NCI-H82 (cell line): Measurements from ENCODE around the gene MXRA7.
"Not testable (repeated sequence)": the region's sequence is repeated elsewhere in the genome, so short reads cannot be mapped to it uniquely, and the experiment has no call there.

ENCODE experiments used
- DNase-seq: peaks from one replicate; lab custom pipeline; 2025; lab: John Stamatoyannopoulos, UW

MXRA7 gene

DNA sequence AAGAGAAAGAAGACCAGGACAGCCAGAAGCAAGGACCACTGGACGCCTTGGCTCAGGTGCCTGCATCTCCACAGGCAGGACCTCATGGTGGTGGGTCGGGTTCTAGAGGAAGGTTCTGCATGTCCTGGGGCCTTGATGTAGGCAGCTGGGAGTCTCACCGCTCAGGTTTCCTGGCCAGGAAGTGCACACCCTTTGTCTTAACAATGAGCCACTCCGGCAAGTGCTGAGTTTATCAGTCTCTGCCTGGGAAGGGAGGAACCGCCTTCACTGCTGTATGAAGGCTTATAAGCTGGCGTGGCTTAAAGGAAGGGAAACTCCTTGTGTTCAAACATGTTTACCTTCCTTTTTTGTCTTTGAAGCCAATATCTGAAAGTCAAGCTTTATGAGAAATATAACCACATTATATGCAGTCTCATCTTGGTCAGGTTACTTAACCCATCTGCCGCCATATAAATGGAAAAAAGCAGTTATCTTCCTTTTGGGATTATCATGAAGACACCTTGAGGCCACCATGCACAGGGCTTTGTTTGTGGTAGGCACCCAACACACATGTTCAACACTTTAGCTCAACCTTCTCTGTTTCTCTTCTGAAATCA is 67.1 kb downstream of the MXRA7 start, which contains the start of gene ST6GALNAC1:
ST6GALNAC1 (minus strand) TSS at position 205 of the 596 bp plus-strand sequence; CDS start at position 86, 119 bp downstream.
- no peak for DNase-seq

DNA sequence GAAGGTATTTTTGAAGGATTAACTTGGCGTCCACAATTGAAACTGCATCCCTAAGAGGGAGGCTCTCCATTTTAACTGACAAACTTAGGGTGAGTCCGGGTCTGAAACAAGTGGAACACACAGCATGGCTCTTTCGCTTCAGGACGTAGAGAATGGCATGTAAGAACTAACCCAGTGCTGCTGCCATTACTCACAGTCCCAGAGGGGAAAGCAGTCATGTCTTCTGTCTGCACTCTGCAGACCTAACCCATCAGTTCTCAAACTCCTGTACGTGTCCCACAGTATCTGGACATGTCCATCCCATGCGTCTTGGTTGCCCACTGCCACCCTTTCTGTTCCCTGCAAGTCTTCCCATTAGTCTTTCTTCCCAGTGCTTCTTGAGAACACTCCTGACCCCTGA is 67.8 kb downstream of the MXRA7 start:
- DNase-seq, result no peak

DNA sequence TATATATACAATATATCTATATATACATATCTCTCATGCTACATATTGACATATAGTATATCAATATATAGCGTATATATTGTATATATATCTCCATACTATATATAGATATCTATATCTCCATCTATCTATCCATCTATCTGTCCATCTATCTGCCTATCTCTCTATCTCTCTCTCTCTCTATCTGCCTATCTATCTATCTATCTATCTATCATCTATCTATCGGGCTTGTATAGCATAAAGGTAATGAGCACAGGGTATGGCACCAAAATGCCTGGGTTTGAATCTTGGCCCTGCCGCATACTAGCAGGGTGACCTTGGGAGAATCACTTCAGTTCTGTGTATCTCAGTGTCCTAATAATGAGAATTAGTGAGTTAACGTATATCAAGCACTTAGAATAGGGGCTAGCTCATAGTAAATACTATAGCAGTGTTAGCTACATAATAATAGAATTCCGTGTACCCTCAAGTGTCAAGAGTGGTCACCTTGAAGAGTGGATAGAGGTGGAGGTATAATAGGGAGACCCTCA is 68.7 kb downstream of the MXRA7 start:
- no peak for DNase-seq

DNA sequence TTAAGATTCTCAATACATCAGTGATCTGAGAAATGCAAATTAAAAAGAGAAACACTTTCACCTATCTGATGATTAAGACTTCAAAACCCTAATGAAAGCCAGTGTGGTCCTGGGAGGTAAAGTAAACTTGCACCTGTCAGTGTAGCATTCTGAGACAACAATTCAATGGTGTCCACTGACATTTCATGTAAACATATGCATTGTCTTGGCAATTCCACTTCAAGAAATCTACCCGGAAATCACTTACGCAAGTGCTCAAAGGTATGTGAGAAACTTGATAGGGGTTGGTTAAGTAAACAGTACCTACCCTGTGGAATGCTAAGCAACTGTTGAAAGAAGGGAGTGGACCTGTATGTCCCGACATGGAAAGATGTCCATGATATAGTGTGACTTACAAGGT is 69.3 kb downstream of the MXRA7 start:
- no peak for DNase-seq

DNA sequence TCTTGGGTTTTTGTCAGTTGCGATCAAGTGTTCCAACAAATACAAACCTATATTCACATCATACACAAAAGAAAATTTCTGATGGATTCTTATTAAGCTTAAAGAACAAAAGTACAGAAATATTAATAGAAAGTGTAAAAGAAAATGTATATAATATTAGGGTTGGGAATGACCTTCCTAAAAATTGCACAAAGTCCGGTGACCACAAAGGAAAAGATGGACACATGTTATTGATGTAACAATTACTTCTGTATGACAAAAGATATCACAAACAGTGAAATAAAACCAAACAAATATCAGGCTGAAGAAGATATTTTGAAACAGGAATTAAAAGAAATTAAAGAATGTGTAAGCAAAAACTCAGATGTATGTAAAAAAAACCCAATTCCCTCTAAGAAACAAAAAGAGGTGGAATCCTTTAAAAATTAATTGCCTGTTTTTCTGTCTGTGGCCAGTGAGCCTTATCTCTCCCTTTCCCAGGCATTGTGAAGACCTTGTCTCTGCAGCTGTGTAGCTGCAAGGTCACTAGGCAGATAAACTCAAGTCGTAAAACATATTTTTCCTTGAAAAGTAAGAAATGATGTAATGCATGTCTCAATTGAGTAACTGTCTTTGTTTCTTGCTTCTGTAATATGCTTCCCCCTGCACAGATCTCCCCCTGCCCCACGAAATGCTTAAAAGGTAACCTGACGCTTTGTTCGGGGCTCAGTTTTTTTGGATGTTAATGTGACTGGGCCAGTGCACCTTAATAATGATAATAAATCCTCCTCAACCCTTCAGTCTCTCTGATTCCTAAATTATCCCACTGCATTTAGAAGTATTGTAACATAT is 70.0 kb downstream of the MXRA7 start:
- no peak for DNase-seq

DNA sequence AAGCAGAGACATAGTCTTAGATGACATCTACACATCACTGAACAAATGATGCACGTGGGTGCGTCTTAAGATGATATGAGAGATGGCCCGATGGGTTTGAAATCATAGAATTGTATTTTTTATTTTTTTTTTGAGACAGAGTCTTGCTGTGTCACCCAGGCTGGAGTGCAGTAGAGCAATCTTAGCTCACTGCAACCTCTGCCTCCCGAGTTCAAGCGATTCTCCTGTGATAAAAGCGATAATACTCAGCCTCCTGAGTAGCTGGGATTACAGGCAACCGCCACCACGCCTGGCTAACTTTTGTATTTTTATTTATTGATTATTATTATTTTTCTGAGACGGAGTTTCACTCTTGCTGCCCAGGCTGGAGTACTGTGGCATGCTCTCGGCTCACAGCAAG is 72.5 kb downstream of the MXRA7 start:
- DNase-seq, result no peak

DNA sequence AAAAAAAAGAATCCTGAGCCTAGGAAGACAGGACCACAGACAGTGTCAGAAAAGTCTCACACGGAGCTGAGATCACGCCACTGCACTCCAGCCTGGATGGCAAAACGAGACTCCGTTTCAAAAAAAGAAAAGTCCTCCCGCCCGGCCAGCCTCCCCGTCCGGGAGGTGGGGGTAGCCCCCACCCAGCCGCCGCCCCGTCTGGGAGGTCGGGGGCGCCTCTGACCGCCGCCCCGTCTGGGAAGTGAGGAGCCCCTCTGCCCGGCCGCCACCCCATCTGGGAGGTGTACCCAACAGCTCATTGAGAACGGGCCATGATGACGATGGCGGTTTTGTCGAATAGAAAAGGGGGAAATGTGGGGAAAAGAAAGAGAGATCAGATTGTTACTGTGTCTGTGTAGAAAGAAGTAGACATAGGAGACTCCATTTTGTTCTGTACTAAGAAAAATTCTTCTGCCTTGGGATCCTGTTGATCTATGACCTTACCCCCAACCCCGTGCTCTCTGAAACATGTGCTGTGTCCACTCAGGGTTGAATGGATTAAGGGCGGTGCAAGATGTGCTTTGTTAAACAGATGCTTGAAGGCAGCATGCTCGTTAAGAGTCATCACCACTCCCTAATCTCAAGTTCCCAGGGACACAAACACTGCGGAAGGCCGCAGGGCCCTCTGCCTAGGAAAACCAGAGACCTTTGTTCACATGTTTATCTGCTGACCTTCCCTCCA is 74.1 kb downstream of the MXRA7 start:
- DNase-seq, result not testable (repeated sequence)

DNA sequence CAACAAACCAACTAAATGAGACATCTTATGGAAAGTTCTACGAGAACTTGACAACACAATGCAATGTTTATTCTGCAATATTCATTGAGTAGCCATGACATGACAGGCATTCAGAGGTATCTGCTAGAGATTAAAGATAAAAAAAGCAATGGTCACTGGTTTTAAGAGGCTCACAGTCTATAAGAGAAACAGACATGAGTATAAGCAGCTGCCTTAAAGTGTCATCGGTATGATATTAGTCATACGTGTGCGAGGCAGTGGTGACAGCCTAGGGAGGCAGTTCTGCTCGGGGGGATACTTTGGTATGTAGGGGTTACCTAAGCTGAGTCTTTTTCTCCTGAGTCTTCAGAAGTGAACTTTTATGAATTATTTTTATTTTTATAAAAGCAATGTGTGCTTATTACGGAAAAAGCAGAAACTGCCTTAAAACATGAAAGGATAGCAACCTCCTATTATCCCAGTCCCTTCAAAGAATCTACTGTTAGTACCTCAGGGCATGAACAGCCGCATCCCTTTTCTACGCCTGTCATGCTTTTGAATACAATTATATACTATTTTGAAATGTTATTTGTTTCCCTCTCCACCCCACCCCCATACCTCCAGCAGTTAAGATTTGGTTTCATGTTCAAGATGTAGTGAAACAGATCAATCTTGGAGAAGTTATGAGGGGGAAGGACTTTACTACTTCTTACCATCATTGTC is 75.0 kb downstream of the MXRA7 start:
- no peak for DNase-seq

DNA sequence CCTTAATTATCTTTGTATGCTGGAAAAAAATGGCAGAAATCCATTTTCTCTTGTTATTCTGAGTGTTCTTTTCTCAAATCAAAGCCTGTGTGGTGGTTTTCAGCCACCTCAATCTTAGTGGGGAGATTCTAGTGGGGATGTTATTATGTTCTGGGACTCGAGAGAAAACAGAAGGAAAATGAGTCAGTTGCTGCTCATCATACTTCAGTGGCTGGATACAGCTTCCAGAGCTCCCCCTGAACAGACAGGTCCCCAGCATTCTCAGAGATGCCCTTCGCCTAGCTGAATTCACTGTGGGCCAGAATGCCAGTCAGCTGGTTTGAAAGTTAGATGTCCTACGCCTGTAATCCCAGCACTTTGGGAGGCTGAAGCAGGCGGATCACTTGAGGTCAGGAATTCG is 75.7 kb downstream of the MXRA7 start:
- no peak for DNase-seq

DNA sequence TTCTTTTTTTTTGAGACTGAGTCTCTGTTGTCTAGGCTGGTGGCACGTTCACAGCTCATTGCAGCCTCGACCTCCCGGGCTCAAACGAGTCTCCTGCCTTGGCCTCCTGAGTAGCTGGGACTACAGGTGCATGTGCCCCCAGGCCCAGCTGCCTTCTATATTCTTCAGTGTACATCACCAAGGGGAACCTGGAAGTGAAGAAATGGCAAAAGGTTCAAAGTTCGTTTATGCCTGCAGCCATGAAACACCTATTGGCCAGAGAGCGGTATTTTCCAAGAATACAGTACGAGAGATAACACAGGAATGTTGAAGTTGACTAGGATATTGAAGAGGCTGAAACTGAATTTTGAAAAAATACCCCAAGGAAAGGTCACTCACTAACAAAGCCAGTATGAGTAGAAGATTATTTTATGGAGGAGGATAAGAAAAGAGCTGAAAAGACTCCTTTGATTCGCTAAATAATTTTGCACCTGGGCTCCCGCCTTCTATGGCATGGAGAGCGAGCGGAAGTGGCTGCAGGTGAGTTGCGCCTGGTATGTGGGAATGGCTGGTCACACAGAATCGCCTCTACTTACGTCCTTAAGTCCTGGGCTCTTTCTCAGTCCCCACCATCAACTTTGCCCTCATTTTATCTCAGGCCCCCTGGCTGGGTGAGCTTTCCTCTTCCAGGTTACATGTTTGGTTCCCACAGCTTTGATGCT is 77.0 kb downstream of the MXRA7 start:
- no peak for DNase-seq

DNA sequence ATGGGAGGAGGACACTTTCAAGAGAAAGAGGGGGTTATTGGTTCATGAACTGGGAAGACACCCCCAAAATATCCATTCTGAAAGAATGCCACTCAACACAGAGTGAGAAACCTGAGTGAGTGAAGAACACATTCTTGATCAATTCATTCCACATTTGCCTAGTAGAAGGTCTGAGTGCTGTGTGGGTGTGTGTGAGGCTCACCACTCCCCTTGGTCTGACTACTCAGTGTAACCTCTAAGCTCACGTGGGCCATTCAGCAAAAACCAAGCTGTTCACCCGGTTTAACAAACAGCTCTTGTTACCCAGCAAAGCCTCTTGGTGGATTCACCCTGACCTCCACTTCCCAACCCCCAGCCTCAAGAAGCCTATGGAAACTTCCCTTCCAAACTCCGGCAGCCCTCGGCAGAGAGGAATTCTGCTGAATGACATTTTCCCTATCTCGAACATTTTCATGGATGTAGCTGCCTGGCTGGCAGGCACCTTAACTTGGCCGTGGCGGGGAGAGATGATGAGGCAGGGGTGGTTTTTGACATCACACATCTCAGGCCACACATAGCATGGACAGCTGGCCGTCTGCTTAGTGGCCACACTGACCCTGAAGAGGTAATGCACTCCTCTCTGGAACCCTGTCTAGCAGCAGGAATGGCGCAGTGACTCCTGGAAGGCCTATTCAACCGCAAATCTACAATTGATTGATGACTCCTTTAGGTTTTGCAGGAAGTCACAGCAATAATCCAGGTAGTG is 78.8 kb downstream of the MXRA7 start:
- peak; percentile 39 for DNase-seq

DNA sequence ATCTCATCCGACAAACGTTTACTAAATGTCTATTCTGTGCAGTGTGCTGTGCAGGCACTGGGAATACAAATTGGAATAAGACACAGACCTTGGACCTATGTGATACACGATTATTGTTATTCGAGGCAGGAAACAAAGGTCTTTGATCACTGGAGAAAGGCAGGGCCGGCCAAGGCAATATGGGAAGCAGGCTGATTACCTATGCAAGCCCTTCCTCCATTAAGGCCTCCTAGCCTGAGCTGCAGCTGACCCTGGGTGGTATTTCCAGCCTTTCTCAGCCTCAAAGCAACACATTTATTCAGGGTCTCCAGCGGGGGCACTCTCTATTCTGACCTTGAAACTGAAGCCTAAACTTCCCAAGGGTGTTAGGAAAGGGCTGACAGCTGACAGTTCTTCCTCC is 80.6 kb downstream of the MXRA7 start:
- peak; percentile 21 for DNase-seq
